Muscle layer of duodenum (tissue), 2 donors: ENCODE results near the gene OTUD1.

ENCODE experiments used
- H3K27ac ChIP-seq: one replicate; pipeline ENCODE4 v1.7.0; 2013; ENCODE audit warnings: mild to moderate bottlenecking, low read length
- H3K27me3 ChIP-seq: one replicate; pipeline ENCODE4 v1.7.0; 2013; ENCODE audit warnings: low read depth, mild to moderate bottlenecking, control low read depth, low read length
- H3K36me3 ChIP-seq, 2 donors: one replicate each; pipeline ENCODE4 v1.7.0; 2013; ENCODE audit warnings: low read length in 2 of 2, control low read depth in 1 of 2, mild to moderate bottlenecking in 1 of 2; ENCODE audit not compliant: insufficient read depth in 2 of 2, control insufficient read depth in 1 of 2
- H3K4me1 ChIP-seq, 2 donors: one replicate each; pipeline ENCODE4 v1.7.0; 2013; ENCODE audit warnings: low read length in 2 of 2, mild to moderate bottlenecking in 2 of 2, control low read depth in 1 of 2, moderate library complexity in 1 of 2; ENCODE audit not compliant: insufficient read depth in 2 of 2, control insufficient read depth in 1 of 2
- H3K4me3 ChIP-seq, 2 donors: one replicate each; pipeline ENCODE4 v1.7.0; 2013; ENCODE audit warnings: low read length in 2 of 2, low read depth in 1 of 2, mild to moderate bottlenecking in 1 of 2
- H3K9me3 ChIP-seq, 2 donors: one replicate each; pipeline ENCODE4 v1.7.0; 2013; ENCODE audit warnings: low read length in 2 of 2, control low read depth in 1 of 2, mild to moderate bottlenecking in 1 of 2; ENCODE audit not compliant: control insufficient read depth in 1 of 2
- donor health status: healthy.

The OTUD1 gene

GRCh38 chr10:23445591-23445990 is 6.7 kb downstream of the OTUD1 start:
- H3K4me3 ChIP-seq, result no peak overlapping the region
- H3K9me3 ChIP-seq, result no peaks in the 10 kb centered on the region
- no peaks in the 10 kb centered on the region for H3K27me3 ChIP-seq
- H3K4me1 ChIP-seq, result peaks cover 9 to 25% of the 10 kb centered on the region in 2 donors
- no peak overlapping the region for H3K27ac ChIP-seq
- no peaks in the 10 kb centered on the region for H3K36me3 ChIP-seq

- Histone ChIP-seq H3K4me1 (peaks cover 2 to 3% of the 10 kb centered on the region in 2 donors), H3K27ac (no peak overlapping the region), H3K36me3 (no peaks in the 10 kb centered on the region), H3K27me3 (no peaks in the 10 kb centered on the region), H3K4me3 (no peak overlapping the region), H3K9me3 (no peaks in the 10 kb centered on the region)
Measured at GRCh38 chr10:23448323-23448722, 9.4 kb downstream of the OTUD1 start.

- Histone ChIP-seq H3K36me3 (no peaks in the 10 kb centered on the region), H3K9me3 (no peaks in the 10 kb centered on the region), H3K4me3 (no peak overlapping the region), H3K4me1 (peaks cover 0 to 3% of the 10 kb centered on the region in 2 donors), H3K27me3 (no peaks in the 10 kb centered on the region), H3K27ac (no peak overlapping the region)
Measured at GRCh38 chr10:23448802-23449570, 10.1 kb downstream of the OTUD1 start.

GRCh38 chr10:23452033-23452655 is 13.3 kb downstream of the OTUD1 start:
- no peaks in the 10 kb centered on the region for H3K9me3 ChIP-seq
- no peaks in the 10 kb centered on the region for H3K36me3 ChIP-seq
- H3K4me1 ChIP-seq, result peaks cover 0 to 3% of the 10 kb centered on the region in 2 donors
- no peak overlapping the region for H3K4me3 ChIP-seq
- H3K27me3 ChIP-seq, result no peaks in the 10 kb centered on the region
- peak overlapping the region; percentile 20 for H3K27ac ChIP-seq

- Histone ChIP-seq H3K9me3 (no peaks in the 10 kb centered on the region), H3K27ac (no peak overlapping the region), H3K4me1 (peaks cover 0 to 3% of the 10 kb centered on the region in 2 donors), H3K4me3 (no peak overlapping the region), H3K36me3 (no peaks in the 10 kb centered on the region), H3K27me3 (no peaks in the 10 kb centered on the region)
Measured at GRCh38 chr10:23453465-23453864, 14.6 kb downstream of the OTUD1 start.

- no peaks in the 10 kb centered on the region for H3K9me3 ChIP-seq
- H3K27ac ChIP-seq, result no peak overlapping the region
- no peak overlapping the region for H3K4me3 ChIP-seq
- no peaks in the 10 kb centered on the region for H3K4me1 ChIP-seq
- no peaks in the 10 kb centered on the region for H3K27me3 ChIP-seq
- no peaks in the 10 kb centered on the region for H3K36me3 ChIP-seq
Measured at GRCh38 chr10:23457632-23458417, 18.9 kb downstream of the OTUD1 start.

GRCh38 chr10:23459308-23459939 is 20.5 kb downstream of the OTUD1 start:
- Histone ChIP-seq H3K27ac (no peak overlapping the region), H3K4me3 (no peak overlapping the region), H3K27me3 (no peaks in the 10 kb centered on the region), H3K9me3 (no peaks in the 10 kb centered on the region), H3K4me1 (no peaks in the 10 kb centered on the region), H3K36me3 (no peaks in the 10 kb centered on the region)

- Histone ChIP-seq H3K4me1 (no peaks in the 10 kb centered on the region), H3K9me3 (no peaks in the 10 kb centered on the region), H3K27me3 (no peaks in the 10 kb centered on the region), H3K4me3 (no peak overlapping the region), H3K36me3 (no peaks in the 10 kb centered on the region), H3K27ac (no peak overlapping the region)
Measured at GRCh38 chr10:23461557-23461956, 22.7 kb downstream of the OTUD1 start.

- H3K36me3 ChIP-seq, result no peaks in the 10 kb centered on the region
- no peak overlapping the region for H3K4me3 ChIP-seq
- H3K9me3 ChIP-seq, result no peaks in the 10 kb centered on the region
- H3K27ac ChIP-seq, result no peak overlapping the region
- H3K4me1 ChIP-seq, result peaks cover 0 to 5% of the 10 kb centered on the region in 2 donors
- no peaks in the 10 kb centered on the region for H3K27me3 ChIP-seq
Measured at GRCh38 chr10:23467012-23467411, 28.1 kb downstream of the OTUD1 start.

- H3K4me3 ChIP-seq, result no peak overlapping the region
- H3K36me3 ChIP-seq, result no peaks in the 10 kb centered on the region
- H3K9me3 ChIP-seq, result no peaks in the 10 kb centered on the region
- no peak overlapping the region for H3K27ac ChIP-seq
- no peaks in the 10 kb centered on the region for H3K27me3 ChIP-seq
- peaks cover 0 to 5% of the 10 kb centered on the region in 2 donors for H3K4me1 ChIP-seq
Measured at GRCh38 chr10:23467548-23467947, 28.7 kb downstream of the OTUD1 start.
